ENCODE data around the gene VWDE. TPM values are rescaled to one million over a fixed set of nuclear protein-coding genes. Genes with fewer than 3 reads are reported as not detected.
A peak's percentile ranks its signal among the peaks of the same experiment; 100 is the strongest.

Gene VWDE
- total RNA-seq, 1 donor from 2014 or later: 3.2 TPM

GRCh38 chr7:12289996-12290395 lies 113.7 kb downstream of the VWDE start:
- no peaks in the 10 kb centered on the region for H3K4me1 Mint-ChIP-seq (ENCODE audit: unreplicated experiment)
- peaks cover 4% of the 10 kb centered on the region for H3K36me3 Mint-ChIP-seq (ENCODE audit: low read depth, unreplicated experiment)
- H3K27me3 Mint-ChIP-seq (ENCODE audit: unreplicated experiment): peaks cover 3% of the 10 kb centered on the region
- TF ChIP-seq CTCF (IDR thresholded peaks at IDR 0.05; ENCODE audit: unreplicated experiment): no peak
- no peak for DNase-seq (ENCODE audit: low spot score)
- H3K9me3 Mint-ChIP-seq (ENCODE audit: unreplicated experiment): no peaks in the 10 kb centered on the region
- H3K4me3 Mint-ChIP-seq (ENCODE audit: unreplicated experiment): no peak overlapping the region
- no peak overlapping the region for H3K27ac Mint-ChIP-seq (ENCODE audit: unreplicated experiment)

- Mint-ChIP-seq H3K4me1 (ENCODE audit: unreplicated experiment) (no peaks in the 10 kb centered on the region), H3K27ac (ENCODE audit: unreplicated experiment) (no peak overlapping the region), H3K36me3 (ENCODE audit: low read depth, unreplicated experiment) (peaks cover 4% of the 10 kb centered on the region), H3K4me3 (ENCODE audit: unreplicated experiment) (no peak overlapping the region), H3K27me3 (ENCODE audit: unreplicated experiment) (peaks cover 3% of the 10 kb centered on the region), H3K9me3 (ENCODE audit: unreplicated experiment) (no peaks in the 10 kb centered on the region)
- DNase-seq (ENCODE audit: low spot score): no peak
- no peak for TF ChIP-seq CTCF (IDR thresholded peaks at IDR 0.05; ENCODE audit: unreplicated experiment)
These were observed 115.8 kb downstream of the VWDE start for GRCh38 chr7:12287901-12288300.

- Mint-ChIP-seq H3K27me3 (ENCODE audit: unreplicated experiment) (no peaks in the 10 kb centered on the region), H3K9me3 (ENCODE audit: unreplicated experiment) (no peaks in the 10 kb centered on the region), H3K36me3 (ENCODE audit: low read depth, unreplicated experiment) (no peaks in the 10 kb centered on the region), H3K27ac (ENCODE audit: unreplicated experiment) (peak overlapping the region; percentile 43), H3K4me3 (ENCODE audit: unreplicated experiment) (no peak overlapping the region), H3K4me1 (ENCODE audit: unreplicated experiment) (peaks cover 7% of the 10 kb centered on the region)
- TF ChIP-seq CTCF (IDR thresholded peaks at IDR 0.05; ENCODE audit: unreplicated experiment): no peak
- DNase-seq (ENCODE audit: low spot score): no peak
These were observed 122.6 kb downstream of the VWDE start for GRCh38 chr7:12281038-12281437.

Other genes starting within 250 kb of the VWDE start
- 23.2 TPM for gene TMEM106B, start 192.6 kb downstream of the VWDE start, total RNA-seq (ENCODE audit: unreplicated experiment)
- 8.2 TPM for gene SCIN, start 166.9 kb upstream of the VWDE start, total RNA-seq (ENCODE audit: unreplicated experiment)